DMS 273 treated with DMSO at 0.1 percent for 48 hours (cell line): ENCODE data around the gene MTAP.
"Not testable (repeated sequence)": the region's sequence is repeated elsewhere in the genome, so short reads cannot be mapped to it uniquely, and the experiment has no call there.

ENCODE experiments used
- DNase-seq: peaks from one replicate; lab custom pipeline; 2025; lab: John Stamatoyannopoulos, UW

Gene MTAP

GRCh38 chr9:21919377-21920362 is 117.2 kb downstream of the MTAP start:
- DNase-seq: no peak

- no peak for DNase-seq
These were observed 121.3 kb downstream of the MTAP start for GRCh38 chr9:21923694-21924093.

GRCh38 chr9:21927752-21928151 is 125.3 kb downstream of the MTAP start:
- DNase-seq: no peak

GRCh38 chr9:21931428-21931827 is 129.0 kb downstream of the MTAP start:
- DNase-seq: no peak

- no peak for DNase-seq
These were observed 130.8 kb downstream of the MTAP start for GRCh38 chr9:21933281-21933680.

- DNase-seq: no peak
These were observed 131.4 kb downstream of the MTAP start for GRCh38 chr9:21933865-21934264.

GRCh38 chr9:21935631-21936030 is 133.2 kb downstream of the MTAP start:
- no peak for DNase-seq

GRCh38 chr9:21936161-21936560 is 133.7 kb downstream of the MTAP start:
- no peak for DNase-seq

- no peak for DNase-seq
These were observed 139.0 kb downstream of the MTAP start for GRCh38 chr9:21941337-21941995.

GRCh38 chr9:21943464-21943863 is 141.0 kb downstream of the MTAP start:
- DNase-seq: no peak

- DNase-seq: no peak
These were observed 143.2 kb downstream of the MTAP start for GRCh38 chr9:21945606-21946005.

- no peak for DNase-seq
These were observed 156.4 kb downstream of the MTAP start for GRCh38 chr9:21958833-21959232.

GRCh38 chr9:21959268-21959667 is 156.8 kb downstream of the MTAP start:
- not testable (repeated sequence) for DNase-seq

- DNase-seq: no peak
These were observed 159.1 kb downstream of the MTAP start for GRCh38 chr9:21961569-21961968.

GRCh38 chr9:21964925-21965385 is 162.5 kb downstream of the MTAP start:
- no peak for DNase-seq

GRCh38 chr9:21965401-21965951 is 163.0 kb downstream of the MTAP start:
- DNase-seq: no peak

- no peak for DNase-seq
These were observed 163.9 kb downstream of the MTAP start for GRCh38 chr9:21966140-21966851.

- no peak for DNase-seq
These were observed 164.7 kb downstream of the MTAP start for GRCh38 chr9:21967169-21967568.

- no peak for DNase-seq
These were observed 165.3 kb downstream of the MTAP start for GRCh38 chr9:21967702-21968101.

GRCh38 chr9:21968331-21969010 is 166.0 kb downstream of the MTAP start:
- DNase-seq: no peak
